CD4-positive, CD25-positive, alpha-beta regulatory T cell (primary cell): ENCODE results near the gene ASB5. TPM values are rescaled to one million over a fixed set of nuclear protein-coding genes. Genes with fewer than 3 reads are reported as not detected.

Experiments used
- ATAC-seq, 2 donors: fragments of 150-1000 bp; cut with Tn5 transposase; one replicate each; pipeline ENCODE4 v1.10.0; 2021; ENCODE audit warnings: low read depth in 2 of 2, moderate number of reproducible peaks in 2 of 2, moderate library complexity in 1 of 2
- DNase-seq, 3 donors: peaks; one replicate each; pipeline versions ENCODE4 v3.0.0 to v3.0.0-alpha.2; 2012 to 2022; ENCODE audit warnings: mixed read lengths in 1 of 3
- H3K27ac ChIP-seq: one replicate; pipeline ENCODE4 v1.7.0; 2013; ENCODE audit warnings: mild to moderate bottlenecking, low read length; ENCODE audit not compliant: insufficient read depth, poor library complexity, severe bottlenecking
- H3K27me3 ChIP-seq: one replicate; pipeline ENCODE4 v1.7.0; 2013; ENCODE audit warnings: low read length; ENCODE audit not compliant: control insufficient read depth, insufficient read depth
- H3K36me3 ChIP-seq: one replicate; pipeline ENCODE4 v1.7.0; 2013; ENCODE audit warnings: mild to moderate bottlenecking, low read length, moderate library complexity; ENCODE audit not compliant: control insufficient read depth, insufficient read depth
- H3K4me1 ChIP-seq: 2 replicates; pipeline ENCODE4 v1.7.0; 2013; ENCODE audit warnings: mild to moderate bottlenecking, low read length; ENCODE audit not compliant: insufficient read depth, control insufficient read depth, poor library complexity, severe bottlenecking
- H3K4me3 ChIP-seq: one replicate; pipeline ENCODE4 v1.7.0; 2013; ENCODE audit warnings: low read depth, mild to moderate bottlenecking, low read length, moderate library complexity
- H3K9me3 ChIP-seq, 2 experiments: 1 replicate in 1 of 2; 2 replicates in 1 of 2; pipeline ENCODE4 v1.7.0; 2013; ENCODE audit warnings: low read length in 2 of 2, mild to moderate bottlenecking in 1 of 2, moderate library complexity in 1 of 2; ENCODE audit not compliant: control insufficient read depth in 2 of 2
- H3K27ac Mint-ChIP-seq, 3 donors: one replicate each; pipeline ENCODE4 v1.8.0; 2020 to 2022; ENCODE audit warnings: mild to moderate bottlenecking in 3 of 3, mixed read lengths in 3 of 3, moderate library complexity in 2 of 3
- H3K27me3 Mint-ChIP-seq: one replicate; pipeline ENCODE4 v1.8.0; 2022; ENCODE audit warnings: mild to moderate bottlenecking, mixed read lengths
- H3K36me3 Mint-ChIP-seq: one replicate; pipeline ENCODE4 v1.8.0; 2020; ENCODE audit warnings: mixed read lengths
- H3K4me1 Mint-ChIP-seq, 4 donors: one replicate each; pipeline ENCODE4 v1.8.0; 2020 to 2022; ENCODE audit warnings: mixed read lengths in 4 of 4, mild to moderate bottlenecking in 1 of 4
- H3K4me3 Mint-ChIP-seq, 4 donors: one replicate each; pipeline ENCODE4 v1.8.0; 2020 to 2022; ENCODE audit warnings: mild to moderate bottlenecking in 4 of 4, mixed read lengths in 4 of 4, moderate library complexity in 3 of 4
- H3K9me3 Mint-ChIP-seq, 7 donors: one replicate each; pipeline ENCODE4 v1.8.0; 2020 to 2022; ENCODE audit warnings: mixed read lengths in 7 of 7, mild to moderate bottlenecking in 3 of 7, moderate library complexity in 2 of 7
- polyA plus RNA-seq, 4 donors: library from polyadenylated mRNA; unstranded; fragments of 300-500 nt; fragmentation: Illumina TruSeq; gene quantifications; one replicate each; pipeline ENCODE4 v1.2.3, GENCODE V29; 2021
- total RNA-seq: library from RNA; stranded (reverse); gene quantifications from one replicate; pipeline ENCODE4 v1.2.3, GENCODE V29; 2022

Gene ASB5, protein sequence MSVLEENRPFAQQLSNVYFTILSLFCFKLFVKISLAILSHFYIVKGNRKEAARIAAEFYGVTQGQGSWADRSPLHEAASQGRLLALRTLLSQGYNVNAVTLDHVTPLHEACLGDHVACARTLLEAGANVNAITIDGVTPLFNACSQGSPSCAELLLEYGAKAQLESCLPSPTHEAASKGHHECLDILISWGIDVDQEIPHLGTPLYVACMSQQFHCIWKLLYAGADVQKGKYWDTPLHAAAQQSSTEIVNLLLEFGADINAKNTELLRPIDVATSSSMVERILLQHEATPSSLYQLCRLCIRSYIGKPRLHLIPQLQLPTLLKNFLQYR
- total RNA-seq (not detected), polyA plus RNA-seq (not detected)

DNA sequence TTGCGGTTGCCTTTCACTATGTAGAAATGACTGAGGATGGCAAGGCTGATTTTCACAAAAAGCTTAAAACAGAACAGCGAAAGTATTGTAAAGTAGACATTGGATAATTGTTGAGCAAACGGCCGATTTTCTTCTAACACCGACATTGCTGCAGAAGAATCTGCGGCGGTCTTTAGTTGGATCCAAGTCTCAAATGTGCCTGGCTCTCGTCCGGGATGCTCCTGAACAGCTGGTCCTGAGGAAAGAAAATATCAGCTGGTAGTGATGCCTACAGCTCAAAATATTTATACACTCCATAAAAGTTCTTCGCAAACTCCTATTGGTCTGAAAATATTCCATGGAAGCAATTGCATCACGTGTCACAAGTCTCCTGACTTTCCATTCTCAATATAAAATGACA is at the start of gene ASB5:
Gene ASB5 (minus strand): TSS at position 260 of the 400 bp plus-strand sequence. CDS start 114 bp downstream, at position 146.
- Mint-ChIP-seq H3K27ac (no peak within 1 kb of the TSS), H3K27me3 (peaks cover 3% of the 10 kb centered on the region)
- no peak for ATAC-seq

DNA sequence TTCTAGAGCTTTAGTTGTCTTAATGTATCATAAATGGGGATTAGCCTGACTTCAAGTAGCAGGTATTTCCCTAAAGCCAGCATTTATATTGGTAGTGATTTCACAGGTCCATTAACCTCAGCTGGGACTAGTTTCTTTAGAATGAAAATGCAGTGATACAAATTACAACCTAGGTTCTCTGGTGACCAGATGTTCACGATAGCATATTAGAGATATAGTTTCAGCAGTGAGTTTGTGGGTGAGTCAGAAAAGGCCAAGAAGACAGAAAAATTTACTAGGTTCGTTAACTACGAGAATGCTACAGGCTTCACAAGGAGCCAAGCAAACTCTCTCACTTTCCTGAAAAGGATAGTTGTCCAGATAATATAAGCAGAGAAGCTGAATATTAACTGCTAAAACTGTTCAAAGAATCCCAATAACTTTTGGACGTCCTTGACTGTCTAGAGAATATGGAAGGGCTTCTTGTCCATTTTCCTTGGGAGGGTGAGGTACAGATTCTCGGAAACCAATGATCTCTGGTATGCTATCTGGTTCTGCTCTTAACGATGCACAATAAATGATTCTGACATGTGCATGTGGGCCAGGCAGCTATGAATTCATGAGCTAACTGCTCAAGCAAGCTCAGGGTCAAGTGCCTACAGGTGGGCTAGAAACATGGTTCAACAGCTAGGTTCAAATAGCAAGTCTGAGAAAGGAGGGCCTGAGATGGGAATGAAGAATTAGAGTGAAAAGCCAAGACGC is 44.7 kb upstream of the ASB5 start:
- H3K27me3 Mint-ChIP-seq = peaks cover 10% of the 10 kb centered on the region
- H3K9me3 Mint-ChIP-seq = peaks cover 0 to 1% (median 0%) of the 10 kb centered on the region in 7 donors
- H3K4me3 Mint-ChIP-seq = peak overlapping the region in 1 of 4 donors; percentile 34
- Histone ChIP-seq H3K36me3 (no peaks in the 10 kb centered on the region), H3K27me3 (peaks cover 2% of the 10 kb centered on the region), H3K9me3 (no peaks in the 10 kb centered on the region), H3K27ac (no peak overlapping the region), H3K4me1 (peaks cover under 1% of the 10 kb centered on the region), H3K4me3 (no peak overlapping the region)
- peaks cover 4% of the 10 kb centered on the region for H3K36me3 Mint-ChIP-seq
- ATAC-seq (no peak), DNase-seq (no peak)
- H3K4me1 Mint-ChIP-seq = peaks cover 4 to 15% (median 7%) of the 10 kb centered on the region in 4 donors
- H3K27ac Mint-ChIP-seq = no peak overlapping the region

More for the DNA sequence above, at the start of gene ASB5:
- Mint-ChIP-seq H3K36me3 (no peaks in the 10 kb centered on the region), H3K9me3 (no peaks in the 10 kb centered on the region), H3K4me3 (no peak within 1 kb of the TSS), H3K4me1 (no peaks in the 10 kb centered on the region)
- no peak for DNase-seq
- no peaks in the 10 kb centered on the region for H3K9me3 ChIP-seq
- no peak within 1 kb of the TSS for H3K4me3 ChIP-seq
- no peaks in the 10 kb centered on the region for H3K36me3 ChIP-seq
- H3K4me1 ChIP-seq = no peaks in the 10 kb centered on the region
- no peak within 1 kb of the TSS for H3K27ac ChIP-seq
- peaks cover 4% of the 10 kb centered on the region for H3K27me3 ChIP-seq

DNA sequence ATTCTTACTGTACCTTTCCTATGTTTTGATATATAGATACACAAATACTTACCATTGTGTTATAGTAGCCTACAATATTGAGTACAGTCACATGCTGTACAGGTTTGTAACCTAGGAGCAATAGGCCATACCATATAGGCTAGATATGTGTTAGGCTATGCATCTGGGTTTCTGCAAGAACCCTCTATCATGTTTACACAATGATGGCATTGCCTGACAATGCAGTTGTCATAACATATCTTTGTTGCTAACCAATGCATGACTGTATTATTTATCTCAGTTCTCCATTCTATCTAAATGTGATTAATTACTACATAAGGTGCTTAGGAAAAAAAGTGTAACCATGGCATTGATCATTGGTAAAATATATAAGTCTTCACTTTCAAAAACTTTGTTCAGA is 40.8 kb upstream of the ASB5 start:
- H3K27me3 Mint-ChIP-seq = peaks cover 15% of the 10 kb centered on the region
- H3K4me1 Mint-ChIP-seq = peaks cover 0 to 5% (median 0%) of the 10 kb centered on the region in 4 donors
- Histone ChIP-seq H3K27ac (no peak overlapping the region), H3K4me3 (no peak overlapping the region), H3K9me3 (no peaks in the 10 kb centered on the region), H3K27me3 (peaks cover 4% of the 10 kb centered on the region), H3K4me1 (no peaks in the 10 kb centered on the region), H3K36me3 (no peaks in the 10 kb centered on the region)
- H3K27ac Mint-ChIP-seq = no peak overlapping the region
- H3K36me3 Mint-ChIP-seq = no peaks in the 10 kb centered on the region
- ATAC-seq (no peak), DNase-seq (no peak)
- no peak overlapping the region for H3K4me3 Mint-ChIP-seq
- H3K9me3 Mint-ChIP-seq = peaks cover 0 to 1% (median 0%) of the 10 kb centered on the region in 7 donors

- ATAC-seq (no peak), DNase-seq (no peak)
- H3K36me3 Mint-ChIP-seq = no peaks in the 10 kb centered on the region
- H3K9me3 Mint-ChIP-seq = peaks cover 0 to 1% (median 0%) of the 10 kb centered on the region in 7 donors
- peaks cover 15% of the 10 kb centered on the region for H3K27me3 Mint-ChIP-seq
- Histone ChIP-seq H3K4me3 (no peak overlapping the region), H3K36me3 (no peaks in the 10 kb centered on the region), H3K4me1 (no peaks in the 10 kb centered on the region), H3K27me3 (peaks cover 8% of the 10 kb centered on the region), H3K9me3 (no peaks in the 10 kb centered on the region), H3K27ac (no peak overlapping the region)
- no peak overlapping the region for H3K27ac Mint-ChIP-seq
- H3K4me1 Mint-ChIP-seq = peaks cover 0 to 5% (median 0%) of the 10 kb centered on the region in 4 donors
- H3K4me3 Mint-ChIP-seq = no peak overlapping the region
Measured at GRCh38 chr4:176309046-176309445, 40.0 kb upstream of the ASB5 start.

DNA sequence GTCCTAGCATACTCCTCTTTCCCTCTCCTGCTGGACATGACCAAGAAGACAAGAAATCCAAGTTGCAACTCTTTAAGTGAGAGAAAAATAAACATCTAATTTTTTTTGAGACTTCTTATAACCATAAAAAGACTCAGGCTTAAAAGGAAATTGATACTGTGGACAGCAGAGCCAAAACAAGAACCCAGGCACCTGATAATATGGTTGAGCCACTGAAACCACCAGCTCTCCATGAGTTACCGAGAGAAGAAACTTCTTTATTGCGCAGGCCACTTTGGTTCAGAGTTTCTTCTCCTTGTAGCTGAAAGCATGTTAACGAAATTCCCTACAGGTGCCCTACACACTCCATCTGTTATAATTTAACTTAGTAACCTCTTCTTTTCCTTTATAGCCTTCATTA is 39.4 kb upstream of the ASB5 start:
- Histone ChIP-seq H3K27ac (no peak overlapping the region), H3K4me1 (no peaks in the 10 kb centered on the region), H3K9me3 (no peaks in the 10 kb centered on the region), H3K27me3 (peaks cover 11% of the 10 kb centered on the region), H3K36me3 (no peaks in the 10 kb centered on the region), H3K4me3 (no peak overlapping the region)
- no peak overlapping the region for H3K4me3 Mint-ChIP-seq
- DNase-seq (no peak), ATAC-seq (no peak)
- H3K27ac Mint-ChIP-seq = no peak overlapping the region
- H3K9me3 Mint-ChIP-seq = peaks cover 0 to 1% (median 0%) of the 10 kb centered on the region in 7 donors
- peaks cover 15% of the 10 kb centered on the region for H3K27me3 Mint-ChIP-seq
- H3K4me1 Mint-ChIP-seq = peaks cover 0 to 5% (median 0%) of the 10 kb centered on the region in 4 donors
- no peaks in the 10 kb centered on the region for H3K36me3 Mint-ChIP-seq

- Mint-ChIP-seq H3K27ac (peak overlapping the region in 1 of 3 donors; percentile 18), H3K4me1 (peaks cover 0 to 5% (median 0%) of the 10 kb centered on the region in 4 donors), H3K36me3 (no peaks in the 10 kb centered on the region), H3K4me3 (no peak overlapping the region), H3K27me3 (peaks cover 20% of the 10 kb centered on the region), H3K9me3 (peaks cover 0 to 1% (median 0%) of the 10 kb centered on the region in 7 donors)
- no peak for DNase-seq
- peaks cover 13% of the 10 kb centered on the region for H3K27me3 ChIP-seq
- no peak overlapping the region for H3K27ac ChIP-seq
- ATAC-seq = no peak
- H3K4me3 ChIP-seq = no peak overlapping the region
- H3K4me1 ChIP-seq = no peaks in the 10 kb centered on the region
- H3K9me3 ChIP-seq = no peaks in the 10 kb centered on the region
- no peaks in the 10 kb centered on the region for H3K36me3 ChIP-seq
Measured at GRCh38 chr4:176307666-176307930, 38.6 kb upstream of the ASB5 start.

DNA sequence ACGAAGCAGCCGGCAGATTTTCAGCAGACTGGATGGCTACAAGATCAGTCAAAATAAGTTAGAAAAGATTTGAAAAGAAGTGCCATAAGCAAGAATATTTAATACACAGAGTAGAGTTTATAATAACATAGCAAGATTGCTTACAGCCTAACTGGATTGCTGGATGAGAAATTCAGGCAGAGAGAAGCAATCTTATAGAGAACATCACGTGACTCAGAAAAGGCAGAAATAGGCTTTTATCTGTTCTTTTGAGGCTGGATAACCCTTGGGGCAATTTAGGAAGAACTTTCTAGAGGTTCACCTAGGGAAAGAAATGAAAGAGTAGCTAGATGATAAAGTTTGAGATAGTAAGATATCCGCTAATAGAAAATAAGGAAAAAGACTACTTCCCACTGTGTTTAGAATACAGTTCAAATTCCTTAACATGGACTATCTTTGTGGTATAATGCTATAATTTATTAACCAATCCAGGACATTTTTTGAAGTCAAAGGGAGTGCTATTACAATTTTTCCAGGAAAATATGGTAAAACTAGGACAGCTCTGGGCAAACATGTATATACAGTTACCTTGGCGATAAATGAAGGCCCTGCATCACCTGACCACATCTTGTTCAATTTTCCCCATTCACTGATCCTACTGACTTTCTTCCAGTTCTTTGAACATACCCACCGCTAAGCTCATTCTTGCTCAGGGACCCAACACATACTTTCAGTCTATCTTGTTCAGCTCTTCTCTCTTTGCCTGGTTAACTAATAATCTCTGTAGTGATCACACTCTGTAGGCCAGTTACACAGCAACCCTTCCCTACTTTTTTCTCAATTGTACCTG is 38.0 kb upstream of the ASB5 start:
- H3K4me1 Mint-ChIP-seq = peaks cover 0 to under 1% (median 0%) of the 10 kb centered on the region in 4 donors
- Histone ChIP-seq H3K4me1 (no peaks in the 10 kb centered on the region), H3K9me3 (no peaks in the 10 kb centered on the region), H3K4me3 (no peak overlapping the region), H3K27ac (no peak overlapping the region), H3K36me3 (no peaks in the 10 kb centered on the region), H3K27me3 (peaks cover 13% of the 10 kb centered on the region)
- peaks cover 0 to 1% (median 0%) of the 10 kb centered on the region in 7 donors for H3K9me3 Mint-ChIP-seq
- no peaks in the 10 kb centered on the region for H3K36me3 Mint-ChIP-seq
- peak overlapping the region in 1 of 3 donors; percentile 18 for H3K27ac Mint-ChIP-seq
- DNase-seq (no peak), ATAC-seq (no peak)
- H3K4me3 Mint-ChIP-seq = no peak overlapping the region
- H3K27me3 Mint-ChIP-seq = peaks cover 20% of the 10 kb centered on the region
